H4 (cell line): ENCODE data around the gene GTF3C5. TPM values are rescaled to one million over a fixed set of nuclear protein-coding genes. Genes with fewer than 3 reads are reported as not detected.
"Not testable (repeated sequence)": the region's sequence is repeated elsewhere in the genome, so short reads cannot be mapped to it uniquely, and the experiment has no call there.

Experiments used
- DNase-seq: peaks from one replicate; pipeline ENCODE4 v3.0.0-alpha.2; 2015; ENCODE audit warnings: low spot score
- total RNA-seq: library from RNA; depleted of rRNA; stranded (reverse); fragments of >200 nt; shearing (Covaris generic); gene quantifications from 2 replicates; pipeline ENCODE4 v1.2.3, GENCODE V29; 2014

The GTF3C5 gene
- total RNA-seq, 1 experiment from 2014 or later, result 54.6 TPM

DNA sequence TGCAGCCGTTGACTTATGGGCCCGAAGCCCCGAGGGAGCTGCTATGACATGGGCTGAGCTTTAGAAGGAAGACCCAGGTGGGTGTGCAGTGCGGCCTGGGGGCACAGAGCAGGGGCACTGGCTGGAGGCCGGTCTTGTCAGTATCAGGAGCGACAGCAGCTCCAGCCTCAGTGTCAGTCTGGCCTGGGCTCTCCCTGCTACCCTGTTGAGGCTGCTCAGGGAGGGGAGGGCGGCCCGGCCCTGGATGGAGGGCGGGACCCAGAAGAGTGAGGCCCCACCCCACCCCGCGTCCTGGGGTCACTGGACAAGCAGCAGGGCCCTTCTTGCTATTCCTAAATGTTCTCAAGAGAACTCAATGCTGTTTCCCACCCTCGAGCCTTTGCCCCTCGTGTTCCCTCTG is 34.3 kb upstream of the GTF3C5 start:
- no peak for DNase-seq

DNA sequence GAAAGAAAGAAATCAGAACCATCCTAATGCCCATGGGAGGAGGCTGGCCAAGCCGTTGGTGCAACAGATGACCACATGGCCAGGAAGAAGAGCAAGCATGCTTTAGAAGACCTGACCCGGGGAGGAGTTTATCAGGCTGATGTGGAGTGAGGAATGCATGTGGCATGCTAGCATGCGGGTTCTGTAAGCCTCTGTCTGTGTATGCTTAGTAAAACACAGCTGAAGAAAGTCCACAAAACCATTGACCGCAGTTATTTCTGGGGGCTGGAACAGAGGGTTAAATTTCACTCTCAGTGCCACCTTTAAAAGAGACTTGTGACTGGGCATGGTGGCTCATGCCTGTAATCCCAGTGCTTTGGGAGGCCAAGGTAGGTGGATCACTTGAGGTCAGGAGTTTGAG is 33.2 kb upstream of the GTF3C5 start:
- peak; percentile 82 for DNase-seq

DNA sequence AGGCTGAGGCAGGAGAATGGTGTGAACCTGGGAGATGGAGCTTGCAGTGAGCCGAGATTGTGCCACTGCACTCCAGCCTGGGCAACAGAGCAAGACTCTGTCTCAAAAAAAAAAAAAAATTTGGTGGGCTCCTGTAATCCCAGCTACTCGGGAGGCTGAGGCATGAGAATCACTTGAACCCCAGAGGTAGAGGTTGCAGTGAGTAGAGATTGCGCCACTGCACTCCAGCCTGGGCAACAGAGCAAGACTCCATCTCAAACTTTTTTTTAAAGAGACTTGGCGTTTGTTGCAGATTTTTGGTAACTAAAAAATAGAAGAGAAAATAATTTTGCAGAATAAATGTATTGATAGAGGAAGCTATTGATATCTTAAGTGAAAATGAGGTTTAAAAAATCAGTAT is 32.6 kb upstream of the GTF3C5 start:
- not testable (repeated sequence) for DNase-seq

DNA sequence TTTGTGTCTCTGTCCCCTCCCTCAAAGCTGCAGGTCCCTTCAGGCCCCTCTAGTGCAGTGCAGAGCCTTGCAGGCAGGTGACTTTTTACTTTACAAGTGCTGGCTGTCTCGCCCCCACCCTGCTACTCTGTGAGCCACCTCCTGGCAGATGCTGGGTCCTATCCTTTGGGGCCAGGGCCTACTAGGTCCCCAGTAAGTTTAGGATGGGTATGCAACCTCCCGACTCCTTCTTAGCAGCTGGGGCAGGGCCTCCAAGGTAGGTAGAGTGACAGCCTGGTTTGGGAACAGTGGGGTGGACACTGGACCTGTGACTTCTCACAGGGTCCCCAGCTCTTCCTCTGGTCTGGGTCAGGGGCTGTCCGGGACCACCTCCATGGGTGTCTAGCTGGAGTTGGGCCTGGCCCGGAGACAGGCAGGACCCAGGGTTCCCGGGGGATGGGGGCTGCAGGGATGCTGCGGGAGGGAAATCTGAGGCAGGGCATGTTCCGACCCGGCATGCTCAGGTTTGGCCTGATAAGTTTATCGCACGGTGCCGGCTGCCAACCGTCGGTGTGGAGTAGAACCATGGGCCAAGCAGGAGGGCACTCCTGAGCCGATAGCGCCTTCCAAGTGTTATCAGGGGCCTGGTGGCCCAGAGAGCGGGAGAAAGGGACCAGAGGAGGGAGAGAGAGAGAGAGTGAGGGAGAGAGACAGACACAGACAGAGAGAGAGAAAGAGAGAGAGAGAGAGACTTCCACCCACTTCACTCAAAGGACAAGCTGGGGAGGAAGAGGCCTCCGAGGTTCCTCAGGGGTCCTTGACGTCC is 31.8 kb upstream of the GTF3C5 start:
- DNase-seq, result no peak

DNA sequence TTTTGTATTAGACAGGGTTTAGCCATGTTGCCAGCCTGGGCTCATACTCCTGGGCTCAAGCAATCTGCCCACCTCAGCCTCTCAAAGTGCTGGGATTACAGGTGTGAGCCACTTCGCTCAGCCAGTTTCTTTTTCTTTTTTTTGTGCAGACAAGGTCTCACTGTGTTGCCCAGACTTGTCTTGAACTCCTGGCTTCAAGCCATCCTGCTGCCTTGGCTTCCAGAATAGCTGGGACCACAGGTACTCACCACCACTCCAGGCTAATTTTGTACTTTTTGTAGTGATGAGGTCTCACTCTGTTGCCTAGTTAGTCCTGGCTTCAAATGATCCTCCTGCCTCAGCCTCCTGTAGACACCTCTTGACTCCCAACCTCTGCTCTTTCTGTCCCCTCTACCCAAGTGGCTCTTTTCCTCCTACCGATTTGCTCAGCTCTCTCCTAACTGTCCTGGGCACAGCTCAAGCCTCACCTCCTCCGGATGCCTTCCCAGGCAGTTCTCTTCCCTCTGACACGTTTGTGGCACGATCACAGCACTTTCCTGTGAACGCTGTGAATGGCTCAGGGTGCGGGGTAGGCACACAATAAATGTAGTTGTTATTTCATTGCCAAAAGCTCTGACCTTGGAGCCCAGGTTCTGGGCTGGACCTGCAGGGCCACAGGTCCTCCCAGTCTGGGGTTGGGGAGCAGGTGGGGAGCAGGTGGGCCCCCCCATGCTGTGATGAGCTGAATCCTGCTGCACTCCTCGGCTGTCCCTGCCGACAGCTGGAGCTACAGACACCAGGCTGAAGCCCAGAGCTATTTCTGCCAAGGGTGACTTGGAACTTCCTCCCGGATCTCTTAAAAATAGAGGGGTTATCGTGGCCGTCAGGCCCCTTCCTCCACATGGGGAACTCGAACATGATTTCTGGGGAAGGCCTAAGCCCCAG is 28.4 kb upstream of the GTF3C5 start:
- no peak for DNase-seq

DNA sequence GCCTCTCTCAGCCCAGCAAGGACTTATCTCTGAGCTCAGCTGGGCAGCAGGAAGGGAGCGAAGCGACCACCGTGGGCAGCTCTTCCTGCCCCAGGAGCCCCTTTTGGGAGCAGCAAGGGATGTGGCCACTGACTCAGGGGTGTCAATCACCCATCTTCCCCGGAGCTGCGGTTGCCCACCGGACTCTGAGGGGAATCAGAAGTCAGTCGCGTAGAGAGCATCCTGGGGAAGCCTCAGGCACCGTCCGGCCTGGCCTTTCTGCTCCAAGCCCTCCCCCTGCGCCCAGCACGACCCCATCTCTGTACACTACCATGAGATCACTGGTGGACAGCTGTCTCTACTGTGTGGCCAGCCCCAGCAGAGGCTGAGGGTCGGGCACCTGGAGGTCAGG is 27.7 kb upstream of the GTF3C5 start:
- no peak for DNase-seq

DNA sequence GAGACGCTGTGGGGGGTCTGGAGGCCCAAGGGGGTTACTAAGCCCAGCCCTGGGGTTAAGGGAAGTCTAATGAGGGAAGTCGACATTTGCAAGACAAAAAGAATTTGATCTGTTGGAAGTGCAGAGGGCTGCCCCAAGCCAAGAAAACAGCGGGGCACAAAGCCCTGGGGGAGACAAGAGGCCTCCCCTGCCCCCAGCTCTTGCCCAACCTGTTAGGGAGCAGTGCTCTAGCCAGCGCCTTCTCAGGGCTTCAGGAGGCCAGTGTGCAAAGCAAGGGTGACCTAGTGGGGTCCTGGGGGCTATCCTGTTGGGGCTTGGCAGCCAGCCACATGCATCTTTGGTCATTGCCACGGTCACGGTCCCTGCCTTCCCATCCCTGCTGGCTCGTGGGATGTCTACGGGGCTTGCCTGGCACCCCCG is 27.1 kb upstream of the GTF3C5 start:
- no peak for DNase-seq

DNA sequence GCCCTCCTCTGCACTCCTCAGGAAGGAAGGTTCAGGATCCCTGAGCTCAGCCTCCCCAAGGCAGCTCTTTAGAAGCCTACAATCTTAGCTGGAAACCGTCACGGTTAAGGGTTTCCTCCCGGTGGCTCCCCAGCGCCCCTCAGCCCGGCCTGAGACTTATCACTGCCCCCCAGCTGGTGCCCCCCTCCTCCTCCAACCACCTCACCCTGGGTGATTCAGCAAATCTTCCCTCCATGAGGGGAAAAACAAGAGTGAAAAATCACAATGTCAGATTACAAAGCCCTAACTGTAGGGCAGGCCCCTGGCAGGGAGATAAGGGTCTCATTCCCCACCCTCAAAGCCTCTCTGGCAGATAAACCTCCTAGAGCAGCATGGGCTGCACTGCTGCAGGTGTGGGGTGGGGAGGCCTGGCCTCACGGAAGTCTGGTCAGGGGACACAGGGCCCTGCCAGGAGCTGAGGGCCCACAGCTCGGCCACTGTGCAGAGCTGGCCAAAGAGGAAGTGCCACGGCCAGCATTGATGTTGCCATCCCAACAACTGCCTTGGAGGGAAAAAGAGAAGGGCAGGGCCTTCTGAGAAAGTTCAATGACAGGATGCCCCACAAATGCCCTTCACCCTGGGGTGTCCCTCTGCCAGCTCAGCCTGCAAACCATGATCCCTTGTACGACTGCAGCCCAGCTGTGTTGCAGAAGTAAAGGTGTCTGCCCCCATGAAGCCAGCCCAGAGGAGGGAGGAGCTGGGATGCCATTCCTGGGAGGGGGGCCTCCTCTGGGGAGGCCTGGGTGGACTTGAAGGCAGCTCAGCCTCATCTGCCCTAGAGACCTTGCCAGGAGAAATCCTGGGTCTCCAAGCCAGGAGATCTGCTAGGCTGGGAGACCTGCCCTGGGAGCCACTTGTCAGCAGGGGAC is 26.5 kb upstream of the GTF3C5 start:
- no peak for DNase-seq

DNA sequence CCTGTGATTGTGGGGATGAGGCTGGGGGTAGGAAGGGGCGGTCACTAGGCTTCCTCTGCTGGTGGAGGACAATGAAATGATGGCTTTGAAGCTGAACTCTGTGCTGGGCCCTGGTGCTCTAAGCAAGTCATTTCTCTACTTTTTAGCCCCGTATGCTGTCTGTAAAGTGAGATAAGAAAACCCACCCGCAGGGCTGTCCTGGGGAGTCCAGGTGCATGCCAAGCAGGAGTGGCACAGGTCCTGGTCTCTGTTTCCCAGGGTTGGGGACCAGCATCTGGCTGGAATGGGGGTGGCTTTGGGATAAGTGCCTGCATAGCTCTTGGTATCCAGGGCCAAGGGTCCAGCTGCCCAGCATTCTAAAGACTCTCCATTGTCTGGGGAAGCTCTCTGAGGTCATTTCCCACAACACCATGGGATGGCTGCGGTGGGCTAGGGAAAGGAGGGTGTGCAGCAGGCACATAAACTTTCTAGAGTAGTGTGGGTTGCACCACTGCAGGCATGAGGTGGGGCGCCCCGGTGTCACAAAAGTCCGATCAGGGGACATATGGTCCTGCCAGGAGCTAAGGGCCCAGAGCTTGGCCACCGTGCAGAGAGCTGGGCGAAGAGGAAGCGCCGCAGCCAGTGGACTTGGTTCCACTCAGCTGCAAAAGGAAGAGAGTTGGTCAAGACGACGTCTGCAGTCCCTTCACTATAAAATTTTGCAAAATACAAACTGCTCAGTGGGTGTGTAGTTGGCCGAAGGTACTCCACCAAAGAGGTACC is 25.6 kb upstream of the GTF3C5 start:
- no peak for DNase-seq

DNA sequence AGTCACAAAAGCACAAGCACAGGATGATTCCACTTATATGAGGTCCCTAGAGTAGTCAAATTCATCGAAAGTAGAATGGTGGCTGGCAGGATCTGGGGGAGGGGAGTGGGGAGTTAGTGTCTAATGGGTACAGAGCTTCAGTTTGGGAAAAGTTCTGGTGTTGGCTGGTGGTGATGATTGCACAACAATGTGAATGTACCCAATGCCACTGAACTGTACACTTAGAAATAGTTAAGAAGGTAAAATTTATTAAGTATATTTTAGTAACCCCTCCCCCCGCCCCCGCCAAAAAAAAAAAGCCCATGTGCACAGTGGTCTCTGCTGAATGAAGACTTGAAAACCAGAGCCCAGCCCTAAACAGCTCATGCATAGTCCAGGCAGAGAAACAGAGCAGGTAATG is 24.8 kb upstream of the GTF3C5 start:
- DNase-seq, result no peak

DNA sequence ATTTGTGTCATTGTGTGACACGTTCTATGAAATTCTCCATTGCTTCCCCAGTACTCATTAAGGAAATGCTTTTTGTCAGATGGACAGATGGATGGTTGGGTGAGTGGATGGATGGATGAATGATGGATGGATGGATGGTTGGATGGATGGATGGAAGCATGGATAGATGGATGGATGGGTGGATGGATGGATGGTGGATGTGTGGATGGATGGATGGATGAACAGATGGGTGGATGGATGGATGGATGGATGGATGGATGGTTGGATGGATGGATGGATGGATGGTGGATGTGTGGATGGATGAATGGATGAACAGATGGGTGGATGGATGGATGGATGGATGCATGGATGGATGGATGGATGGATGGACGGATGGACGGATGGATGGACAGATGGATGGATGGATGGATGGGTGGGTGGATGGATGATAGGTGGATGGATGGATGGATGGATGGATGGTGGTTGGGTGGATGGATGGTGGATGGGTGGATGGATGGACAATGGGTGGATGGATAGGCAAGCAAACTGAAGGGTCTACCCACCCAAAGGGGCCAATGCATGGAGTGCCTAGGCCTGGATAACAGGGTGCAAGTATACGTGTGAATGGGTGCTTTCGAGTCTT is 24.0 kb upstream of the GTF3C5 start:
- DNase-seq, result no peak

DNA sequence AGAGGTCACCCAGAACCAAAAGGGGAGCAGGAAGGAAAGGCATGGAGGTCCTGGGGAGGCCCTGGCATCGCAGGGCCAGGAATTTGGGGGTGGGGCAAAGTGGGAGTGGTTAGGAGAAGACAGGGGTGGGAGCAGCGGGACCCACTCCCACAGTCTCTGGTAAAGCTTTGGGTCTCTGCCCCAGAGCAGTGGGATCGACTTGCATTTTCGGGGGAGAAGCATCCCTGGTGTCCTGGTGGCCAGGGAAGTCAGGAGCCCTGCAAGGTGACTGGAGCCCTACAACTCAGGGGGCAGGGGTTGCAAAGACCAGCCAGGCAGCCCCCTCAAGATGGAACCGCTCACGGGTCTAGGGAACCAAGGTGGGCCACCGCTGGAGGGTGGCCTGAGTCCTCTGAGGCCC is 22.4 kb upstream of the GTF3C5 start:
- DNase-seq, result no peak

DNA sequence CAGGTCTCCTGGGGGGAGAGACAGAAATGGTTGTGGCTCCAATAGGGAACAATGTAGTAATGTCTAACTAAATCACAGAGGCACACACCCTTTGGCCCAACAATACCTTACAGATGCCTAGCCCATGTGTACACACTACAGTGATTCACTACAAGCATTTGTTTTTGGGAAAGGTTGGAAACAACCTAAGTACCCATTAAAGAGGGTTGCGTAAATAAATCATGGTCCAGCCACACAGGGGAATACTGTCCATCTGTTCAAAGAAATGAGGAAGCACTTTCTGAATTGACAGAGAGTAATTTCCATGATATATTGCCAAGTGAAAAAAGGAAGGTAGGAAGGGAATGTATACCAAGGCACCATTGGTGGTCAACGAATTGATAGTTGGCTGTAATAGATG is 22.0 kb upstream of the GTF3C5 start:
- no peak for DNase-seq

DNA sequence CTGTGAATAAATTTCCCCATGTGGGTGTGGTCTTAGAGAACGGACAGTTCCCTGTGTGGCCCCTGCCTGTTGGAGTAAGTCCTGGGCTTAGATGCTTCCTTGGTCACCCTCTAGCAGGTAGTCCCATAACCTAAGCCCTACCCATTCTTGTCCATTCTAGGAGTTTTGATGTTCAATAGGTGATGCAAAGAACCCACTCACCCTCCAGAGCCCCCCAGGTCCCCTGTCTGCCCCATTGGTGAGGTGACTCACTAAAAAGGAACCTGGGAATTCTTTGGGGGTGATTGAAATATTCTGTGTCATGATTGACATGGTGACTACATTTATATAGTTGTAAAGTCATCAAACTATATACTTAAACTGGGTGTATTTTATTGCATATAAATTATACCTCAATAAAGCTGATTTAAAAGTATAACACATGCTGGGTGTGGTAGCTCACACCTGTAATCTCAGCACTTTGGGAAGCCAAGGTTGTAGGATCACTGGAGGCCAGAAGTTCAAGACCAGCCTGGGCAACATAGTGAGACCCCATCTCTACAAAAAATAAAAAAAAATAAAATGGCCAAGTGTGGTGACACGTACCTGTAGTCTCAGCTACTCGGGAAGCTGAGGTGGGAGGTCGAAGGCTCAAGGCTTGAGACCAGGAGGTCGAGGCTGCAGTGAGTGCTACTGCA is 20.8 kb upstream of the GTF3C5 start:
- DNase-seq, result no peak

DNA sequence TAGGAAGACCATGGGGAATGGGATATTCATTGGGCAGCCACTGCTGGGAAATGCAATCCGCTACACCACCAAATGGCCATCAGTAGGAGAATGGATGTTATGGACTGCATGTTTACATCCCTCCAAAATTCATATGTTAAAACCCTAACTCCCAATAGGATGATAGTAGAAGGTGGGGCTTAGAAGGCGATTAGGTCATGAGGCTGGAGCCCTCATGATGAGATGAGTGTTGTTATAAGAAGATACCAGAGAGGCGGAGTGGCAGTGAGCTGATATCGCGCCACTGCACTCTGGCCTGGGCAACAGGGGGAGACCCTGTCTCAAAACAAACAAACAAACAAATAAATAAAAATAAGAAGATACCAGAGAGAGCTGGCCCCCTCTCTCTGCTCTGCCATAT is 16.1 kb upstream of the GTF3C5 start:
- no peak for DNase-seq

DNA sequence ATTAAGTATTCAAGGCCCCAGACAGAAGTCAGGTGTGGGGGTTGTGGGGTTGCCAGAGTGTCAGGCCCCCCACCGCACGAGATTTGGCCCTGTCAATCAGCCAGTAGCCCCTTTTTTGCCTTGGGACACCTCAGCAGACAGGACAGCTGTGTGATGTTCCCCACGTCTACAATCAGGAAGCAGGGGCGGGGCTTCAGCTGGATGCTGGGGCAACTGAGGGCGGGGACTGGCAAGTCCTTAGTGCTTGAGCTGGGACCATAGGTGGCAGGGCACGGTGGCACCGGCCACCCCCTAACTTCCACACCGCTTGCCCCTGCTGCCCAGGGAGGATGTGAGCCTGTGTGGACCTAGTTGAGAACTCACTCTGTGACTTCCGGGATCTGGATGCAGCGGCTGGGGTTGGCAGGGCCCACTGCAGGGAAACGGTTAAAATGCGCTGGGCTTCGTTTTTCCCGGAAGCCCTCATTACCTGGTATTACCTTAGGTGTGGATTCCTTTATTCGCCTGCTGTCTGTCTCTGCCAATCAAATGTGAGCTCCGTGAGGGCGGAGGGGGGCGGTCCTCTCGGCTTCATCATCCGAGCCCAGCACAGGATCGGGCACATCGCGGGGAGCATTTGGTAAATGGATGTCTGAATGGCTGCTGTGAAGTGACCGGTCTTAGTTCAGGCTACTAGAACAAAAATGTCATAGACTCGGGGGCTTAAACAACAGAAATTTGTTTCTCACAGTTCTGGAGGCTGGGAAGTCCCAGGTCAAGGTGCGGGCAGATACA is 7.5 kb upstream of the GTF3C5 start:
- DNase-seq, result no peak

DNA sequence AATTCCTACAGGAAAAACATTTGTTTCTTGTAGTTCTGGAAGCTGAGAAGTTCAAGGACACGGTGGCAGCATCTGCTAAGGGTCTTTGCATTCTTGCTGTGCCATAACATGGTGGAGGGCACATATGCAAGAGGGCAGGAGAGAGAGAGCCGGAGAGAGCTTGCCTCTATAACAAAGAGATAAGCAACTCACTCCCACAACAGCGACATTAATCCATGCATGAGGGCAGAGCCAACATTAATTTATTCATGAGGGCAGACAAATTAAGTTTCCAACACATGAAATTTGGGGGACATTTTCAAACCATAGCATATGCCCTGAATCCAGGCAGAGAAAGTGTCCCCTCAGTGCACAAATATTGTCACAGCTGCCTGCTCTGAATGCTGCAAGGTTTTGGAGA is 4.4 kb upstream of the GTF3C5 start:
- no peak for DNase-seq

DNA sequence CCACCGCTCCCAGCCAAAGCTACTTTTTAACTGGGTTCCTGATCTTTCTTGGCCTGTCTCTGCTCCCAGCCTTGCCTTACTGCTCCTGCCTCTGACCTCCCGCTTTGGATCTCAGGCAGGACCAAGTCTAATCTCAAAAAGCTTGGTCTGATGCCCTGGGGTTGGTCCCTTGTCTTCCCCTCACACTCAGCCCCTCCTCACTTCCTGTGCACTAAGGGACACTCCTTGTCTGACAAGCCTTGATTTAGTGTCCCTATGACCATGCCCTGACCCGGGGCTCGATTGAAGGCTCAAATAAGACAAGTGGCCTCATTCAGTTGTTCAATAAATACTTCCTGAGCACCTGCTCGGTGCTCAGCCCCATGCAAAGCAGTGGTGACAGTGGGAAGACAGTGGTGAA is 3.7 kb upstream of the GTF3C5 start:
- DNase-seq, result no peak

DNA sequence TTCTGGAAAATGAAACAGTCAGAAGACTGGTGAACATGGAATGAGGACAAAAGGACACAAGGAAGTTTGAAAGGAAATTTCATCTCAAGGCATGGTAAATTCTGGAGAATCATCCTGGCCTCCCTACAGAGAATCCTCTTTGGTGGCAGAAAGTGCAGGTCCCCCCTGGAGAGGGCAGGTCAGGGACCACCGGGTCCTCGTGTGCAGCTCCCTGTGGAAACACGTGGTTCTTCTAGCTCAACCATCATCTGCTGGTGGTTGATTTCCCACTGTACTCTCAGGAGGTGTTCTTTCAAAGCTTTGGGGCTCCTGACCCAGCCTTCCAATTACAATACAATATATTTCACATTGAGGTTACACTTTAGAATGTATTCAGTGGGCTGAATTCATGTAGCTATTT is 2.6 kb upstream of the GTF3C5 start:
- DNase-seq, result no peak

DNA sequence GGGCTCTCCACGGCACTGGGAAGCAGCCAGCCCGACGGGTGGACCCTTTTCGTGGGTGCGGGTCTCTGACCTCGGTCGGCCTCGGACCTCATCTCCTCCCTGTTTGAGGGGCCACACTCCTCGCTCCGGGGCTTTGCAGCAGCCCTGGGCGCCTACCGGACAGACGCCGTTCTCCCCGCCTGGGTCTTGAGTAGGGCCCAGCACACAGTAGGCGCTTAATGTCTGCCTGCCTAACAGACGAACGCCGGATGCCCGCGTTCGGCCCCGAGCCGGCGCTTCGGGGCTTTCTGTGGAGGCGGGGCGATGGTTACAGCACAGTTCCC is 842 bp upstream of the GTF3C5 start:
- no peak for DNase-seq
